Colonic mucosa (tissue), 4 donors: Measurements from ENCODE around the gene NRCAM. TPM values are rescaled to one million over a fixed set of nuclear protein-coding genes. Genes with fewer than 3 reads are reported as not detected.

ENCODE experiments used
- DNase-seq: peaks from one replicate; pipeline ENCODE4 v3.0.0-alpha.2; 2020
- H3K27ac ChIP-seq: fragments of 200-600 bp; one replicate; pipeline ENCODE4 v1.8.0; 2021
- H3K27me3 ChIP-seq: fragments of 200-600 bp; one replicate; pipeline ENCODE4 v1.8.0; 2021
- H3K36me3 ChIP-seq: fragments of 200-600 bp; one replicate; pipeline ENCODE4 v1.8.0; 2021
- H3K4me1 ChIP-seq: fragments of 200-600 bp; one replicate; pipeline ENCODE4 v1.8.0; 2021; ENCODE audit warnings: mild to moderate bottlenecking
- H3K4me3 ChIP-seq: fragments of 200-600 bp; one replicate; pipeline ENCODE4 v1.8.0; 2021
- H3K9ac ChIP-seq, 2 donors: one replicate each; pipeline ENCODE4 v1.7.0; 2013; ENCODE audit warnings: control low read depth in 2 of 2, low read depth in 2 of 2, low read length in 2 of 2
- H3K9me3 ChIP-seq: fragments of 200-600 bp; one replicate; pipeline ENCODE4 v1.8.0; 2021
- CTCF ChIP-seq: fragments of 200-600 bp; IDR thresholded peaks from one replicate; pipeline ENCODE4 v1.8.0; 2022; ENCODE audit warnings: antibody characterized with exemption, mild to moderate bottlenecking
- intact Hi-C: fragments of 100-400 bp; cut with DNase I; formaldehyde crosslinking; loops from one replicate; pipeline ENCODE4 v1.14.1; 2022
- total RNA-seq, 2 donors: library from RNA; stranded (reverse); fragmentation: NEBNext Ultra II Directional in 1 of 2; extraction: Animal tissue kit (Norgen Biotek cat#: 25700) in 1 of 2; gene quantifications; one replicate each; pipeline ENCODE4 v1.2.1, GENCODE V29; 2021
- donor health status: healthy.
- donor health status: DM: no; HTN: no; CAD: no.
- donor health status: DM: no; HTN: no; CAD: no.

The NRCAM gene
- total RNA-seq, 2 donors from 2014 or later, result 0.42 to 1.1 TPM

DNA sequence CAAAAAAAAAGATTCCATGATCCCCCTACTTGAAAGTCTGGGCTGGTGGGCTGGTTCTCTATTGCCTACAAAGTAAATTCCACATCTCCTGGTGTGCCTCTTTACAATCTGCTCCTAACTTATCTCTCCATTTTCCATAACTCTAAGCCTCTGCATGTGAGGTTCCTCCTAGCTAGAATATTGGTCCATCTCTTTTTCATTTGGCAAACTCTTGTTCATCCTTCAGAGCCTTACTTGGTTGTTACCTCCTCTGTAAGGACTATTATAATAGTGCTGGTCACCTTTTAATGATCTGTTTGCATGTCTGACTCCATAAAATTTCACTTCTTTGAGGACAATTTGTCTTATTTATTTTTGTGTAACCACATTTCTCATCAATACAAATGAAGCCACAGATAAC lies 1.6 kb upstream of the NRCAM start:
- no peaks in the 10 kb centered on the region for H3K9me3 ChIP-seq
- TF ChIP-seq CTCF, result no peak
- intact Hi-C loops, result loop anchor here (10.0 kb wide), 1 partner anchor 273 kb away; no protein-coding TSS in a partner anchor
- peaks cover 40% of the 10 kb centered on the region for H3K27me3 ChIP-seq
- H3K36me3 ChIP-seq, result no peaks in the 10 kb centered on the region
- no peak overlapping the region for H3K9ac ChIP-seq
- no peak overlapping the region for H3K4me3 ChIP-seq
- H3K27ac ChIP-seq, result no peak overlapping the region
- DNase-seq, result no peak
- peaks cover 4% of the 10 kb centered on the region for H3K4me1 ChIP-seq

GRCh38 chr7:108456845-108457540 lies 757 bp upstream of the NRCAM start:
- H3K4me1 ChIP-seq, result peaks cover 4% of the 10 kb centered on the region
- H3K9ac ChIP-seq, result no peak overlapping the region
- H3K27ac ChIP-seq, result no peak overlapping the region
- no peak overlapping the region for H3K4me3 ChIP-seq
- H3K27me3 ChIP-seq, result peaks cover 40% of the 10 kb centered on the region
- H3K36me3 ChIP-seq, result no peaks in the 10 kb centered on the region
- intact Hi-C loops, result loop anchor here (10.0 kb wide), 1 partner anchor 272 kb away; no protein-coding TSS in a partner anchor
- H3K9me3 ChIP-seq, result no peaks in the 10 kb centered on the region
- DNase-seq, result no peak
- TF ChIP-seq CTCF, result no peak

DNA sequence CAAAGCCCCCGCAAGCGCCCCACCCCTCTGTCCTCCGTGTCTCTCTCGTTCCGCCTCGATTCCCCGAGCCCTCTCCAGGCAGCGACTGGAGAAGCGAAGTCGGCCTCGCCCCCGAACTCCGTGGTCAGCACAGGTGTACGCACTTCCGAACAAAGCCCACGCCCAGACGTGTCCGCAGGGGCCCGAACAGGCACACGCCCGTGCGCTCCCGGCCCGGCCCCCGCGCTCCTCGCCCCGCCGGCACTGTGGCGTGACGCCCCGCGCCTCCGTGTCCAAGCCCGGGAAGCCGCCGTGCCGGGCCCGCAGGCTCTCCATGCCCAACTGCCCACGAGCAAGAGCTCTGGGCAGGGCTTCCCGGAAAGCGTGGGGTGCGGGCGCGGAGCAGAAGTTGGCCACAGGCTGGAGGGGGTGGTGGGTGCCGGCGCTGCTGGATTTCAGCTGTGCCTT lies 662 bp downstream of the NRCAM start:
- H3K27ac ChIP-seq, result no peak overlapping the region
- TF ChIP-seq CTCF, result no peak
- H3K4me3 ChIP-seq, result peak overlapping the region; percentile 28
- H3K36me3 ChIP-seq, result no peaks in the 10 kb centered on the region
- peaks cover 4% of the 10 kb centered on the region for H3K4me1 ChIP-seq
- intact Hi-C loops, result loop anchor here (10.0 kb wide), 1 partner anchor 271 kb away; no protein-coding TSS in a partner anchor
- no peak overlapping the region for H3K9ac ChIP-seq
- DNase-seq, result no peak
- H3K9me3 ChIP-seq, result no peaks in the 10 kb centered on the region
- H3K27me3 ChIP-seq, result peaks cover 40% of the 10 kb centered on the region

GRCh38 chr7:108454674-108455550 lies 1.3 kb downstream of the NRCAM start:
- H3K4me3 ChIP-seq, result peak overlapping the region; percentile 28
- DNase-seq, result no peak
- no peak overlapping the region for H3K9ac ChIP-seq
- H3K9me3 ChIP-seq, result no peaks in the 10 kb centered on the region
- no peaks in the 10 kb centered on the region for H3K36me3 ChIP-seq
- H3K27me3 ChIP-seq, result peaks cover 40% of the 10 kb centered on the region
- H3K4me1 ChIP-seq, result peaks cover 4% of the 10 kb centered on the region
- H3K27ac ChIP-seq, result no peak overlapping the region
- TF ChIP-seq CTCF, result no peak
- intact Hi-C loops, result loop anchor here (10.0 kb wide), 1 partner anchor 270 kb away; no protein-coding TSS in a partner anchor

- H3K36me3 ChIP-seq, result no peaks in the 10 kb centered on the region
- no peak for DNase-seq
- no peaks in the 10 kb centered on the region for H3K9me3 ChIP-seq
- H3K9ac ChIP-seq, result no peak overlapping the region
- no peak overlapping the region for H3K27ac ChIP-seq
- TF ChIP-seq CTCF, result no peak
- intact Hi-C loops, result loop anchor here (10.0 kb wide), 1 partner anchor 269 kb away; no protein-coding TSS in a partner anchor
- H3K27me3 ChIP-seq, result peaks cover 40% of the 10 kb centered on the region
- peaks cover 4% of the 10 kb centered on the region for H3K4me1 ChIP-seq
- no peak overlapping the region for H3K4me3 ChIP-seq
Observed at GRCh38 chr7:108454317-108454673, 1.9 kb downstream of the NRCAM start.
